IMR-90 (cell line): ENCODE results near the gene BROX. TPM values are rescaled to one million over a fixed set of nuclear protein-coding genes. Genes with fewer than 3 reads are reported as not detected.

Source experiments
- ATAC-seq: fragments of 200-7000 bp; cut with Tn5 transposase; 2 replicates; pipeline ENCODE4 v1.9.1; 2020; ENCODE audit warnings: low read depth, mild to moderate bottlenecking, moderate library complexity
- BruUV-seq: library from RNA; stranded (reverse); fragments of 400-500 nt; replicated peaks from 2 replicates; lab custom pipeline; 2021; lab: Mats Ljungman, UMichigan
- CTCF ChIA-PET: fragments of 300-600 bp; formaldehyde crosslinking; extraction: SDS; loops from one replicate; lab custom pipeline; 2021; ENCODE audit warnings: antibody characterized with exemption; lab: Yijun Ruan, JAX
- POLR2A ChIA-PET: fragments of 300-600 bp; sonication (Branson Sonifier 250); formaldehyde crosslinking; loops from one replicate; lab custom pipeline; 2022; ENCODE audit warnings: antibody characterized with exemption; ENCODE audit not compliant: unreplicated experiment; lab: Charles Lee
- DNase-seq: peaks from one replicate; pipeline ENCODE4 v3.0.0; 2013
- H2AFZ ChIP-seq: replicated peaks from 2 replicates; pipeline ENCODE3; 2013; ENCODE audit warnings: low read length, mild to moderate bottlenecking; ENCODE audit not compliant: poor library complexity
- H2AK5ac ChIP-seq: 2 replicates; pipeline ENCODE4 v1.6.1; 2013; ENCODE audit warnings: low read depth, low read length, inconsistent platforms
- H2AK9ac ChIP-seq: replicated peaks from 2 replicates; pipeline ENCODE3; 2013; ENCODE audit warnings: mild to moderate bottlenecking, low read depth, low read length, moderate library complexity; ENCODE audit not compliant: poor library complexity
- H2BK120ac ChIP-seq: 2 replicates; pipeline ENCODE4 v1.6.1; 2013; ENCODE audit warnings: low read depth, low read length, inconsistent platforms
- H2BK15ac ChIP-seq: 3 replicates; pipeline ENCODE4 v1.6.1; 2013; ENCODE audit warnings: low read depth, low read length, inconsistent platforms
- H2BK20ac ChIP-seq: 2 replicates; pipeline ENCODE4 v1.6.1; 2013; ENCODE audit warnings: low read depth, mild to moderate bottlenecking, inconsistent platforms, low read length, moderate library complexity
- H2BK5ac ChIP-seq: 2 replicates; pipeline ENCODE4 v1.6.1; 2013; ENCODE audit warnings: mild to moderate bottlenecking, low read depth, low read length, inconsistent platforms; ENCODE audit not compliant: poor library complexity, severe bottlenecking
- H3K14ac ChIP-seq: replicated peaks from 2 replicates; pipeline ENCODE4 v1.6.1; 2013; ENCODE audit warnings: low read depth, low read length, inconsistent platforms
- H3K18ac ChIP-seq: 2 replicates; pipeline ENCODE4 v1.6.1; 2013; ENCODE audit warnings: low read depth, low read length, control low read depth
- H3K23ac ChIP-seq: 2 replicates; pipeline ENCODE4 v1.6.1; 2013; ENCODE audit warnings: low read depth, low read length, inconsistent platforms
- H3K27ac ChIP-seq: 2 replicates; pipeline ENCODE4 v1.5.1; 2013; ENCODE audit warnings: mild to moderate bottlenecking, control low read depth, low read length; ENCODE audit not compliant: insufficient read depth
- H3K27me3 ChIP-seq: 2 replicates; pipeline ENCODE4 v1.6.1; 2013; ENCODE audit warnings: low read length; ENCODE audit not compliant: control insufficient read depth, insufficient read depth
- H3K36me3 ChIP-seq: 2 replicates; pipeline ENCODE4 v1.6.1; 2013; ENCODE audit warnings: low read length, mixed read lengths; ENCODE audit not compliant: control insufficient read depth, insufficient read depth
- H3K4ac ChIP-seq: 2 replicates; pipeline ENCODE4 v1.6.1; 2013; ENCODE audit warnings: low read depth, low read length, inconsistent platforms
- H3K4me1 ChIP-seq: 2 replicates; pipeline ENCODE4 v1.6.1; 2013; ENCODE audit warnings: low read length, mixed read lengths; ENCODE audit not compliant: control insufficient read depth, insufficient read depth
- H3K4me2 ChIP-seq: 2 replicates; pipeline ENCODE4 v1.6.1; 2013; ENCODE audit warnings: low read depth, mild to moderate bottlenecking, control low read depth, low read length, moderate library complexity
- H3K4me3 ChIP-seq: 2 replicates; pipeline ENCODE4 v1.5.1; 2013; ENCODE audit warnings: low read depth, mild to moderate bottlenecking, control low read depth, low read length, moderate library complexity; ENCODE audit not compliant: insufficient read depth
- H3K56ac ChIP-seq: 2 replicates; pipeline ENCODE4 v1.6.1; 2013; ENCODE audit warnings: low read length, inconsistent platforms; ENCODE audit not compliant: insufficient read depth; ENCODE audit errors: extremely low read depth
- H3K79me1 ChIP-seq, 2 experiments: 2 replicates each; pipeline ENCODE4 v1.6.1; 2013; ENCODE audit warnings: low read length in 2 of 2, inconsistent platforms in 1 of 2, low read depth in 1 of 2
- H3K9ac ChIP-seq: 2 replicates; pipeline ENCODE4 v1.6.1; 2013; ENCODE audit warnings: low read depth, low read length, control low read depth
- H3K9me1 ChIP-seq: 2 replicates; pipeline ENCODE4 v1.6.1; 2013; ENCODE audit warnings: low read length, inconsistent platforms; ENCODE audit not compliant: insufficient read depth
- H3K9me3 ChIP-seq: 2 replicates; pipeline ENCODE4 v1.6.1; 2013; ENCODE audit warnings: low read length; ENCODE audit not compliant: control insufficient read depth, insufficient read depth
- H4K20me1 ChIP-seq: 2 replicates; pipeline ENCODE4 v1.6.1; 2013; ENCODE audit warnings: low read length, inconsistent platforms; ENCODE audit not compliant: insufficient read depth
- H4K5ac ChIP-seq: 2 replicates; pipeline ENCODE4 v1.6.1; 2013; ENCODE audit warnings: mild to moderate bottlenecking, low read depth, low read length, control low read depth
- H4K8ac ChIP-seq, 2 experiments: 2 replicates each; pipeline ENCODE4 v1.6.1; 2013; ENCODE audit warnings: low read depth in 2 of 2, low read length in 2 of 2, control low read depth in 1 of 2, inconsistent platforms in 1 of 2
- H4K91ac ChIP-seq: 2 replicates; pipeline ENCODE4 v1.6.1; 2013; ENCODE audit warnings: low read depth, low read length, inconsistent platforms; ENCODE audit not compliant: insufficient read depth
- POLR2A ChIP-seq: IDR thresholded peaks from 2 replicates; pipeline ENCODE4 v1.6.1; 2012; ENCODE audit warnings: mild to moderate bottlenecking, low read depth, low read length
- SMC3 ChIP-seq: fragments of 150-350 bp; IDR thresholded peaks from 2 replicates; pipeline ENCODE4 v1.6.1; 2016; ENCODE audit warnings: low read depth, mild to moderate bottlenecking, antibody characterized with exemption, low read length, moderate library complexity
- WGBS, 2 experiments: methylation state at CpG; one replicate each; pipeline versions ENCODE4 v1.1.5 to v1.1.7; 2013; ENCODE audit warnings: missing lambda C conversion rate in 2 of 2; ENCODE audit not compliant: insufficient read length in 1 of 2; ENCODE audit errors: extremely low coverage in 2 of 2; 5-methylcytosine and 5-hydroxymethylcytosine counted together
- dilution Hi-C: fragments of 300-500 bp; cut with HindIII; formaldehyde crosslinking; loops from one replicate; pipeline ENCODE4 v1.14.3; 2018; ENCODE audit warnings: low sequenced_read_pairs; ENCODE audit not compliant: unreplicated experiment
- in situ Hi-C: fragments of 300-500 bp; cut with MboI; formaldehyde crosslinking; loops from 3 replicates; pipeline ENCODE4 v1.14.3; 2019; ENCODE audit warnings: low sequenced_read_pairs, inconsistent platforms, mixed read lengths
- intact Hi-C: fragments of 100-400 bp; cut with micrococcal nuclease; formaldehyde crosslinking; loops from 2 replicates; pipeline ENCODE4 v1.10.0; 2022
- polyA plus RNA-seq, 3 experiments: library from polyadenylated mRNA; depleted of rRNA; stranded (reverse); fragments of >200 nt; gene quantifications; 2 replicates each; pipeline ENCODE4 v1.2.3, GENCODE V29; 2012; ENCODE audit warnings: low replicate concordance in 1 of 3
- total RNA-seq: library from RNA; depleted of rRNA; stranded (reverse); fragments of >200 nt; gene quantifications from 2 replicates; pipeline ENCODE4 v1.2.3, GENCODE V29; 2012

BROX gene
- total and polyA plus RNA-seq, 2 of the 4 experiments (the other 2 are of a cell fraction), result 6.8 to 43.4 TPM

GRCh38 chr1:222711319-222712252, 778 bp upstream of the BROX start:
- peak overlapping the region; percentile 16 for H3K18ac ChIP-seq
- H3K79me1 ChIP-seq, result peaks cover 7 to 51% of the 10 kb centered on the region in 2 experiments; a peak in 2 of 4 replicates
- H2AK5ac ChIP-seq, result peak overlapping the region; percentile 75
- peak overlapping the region; percentile 58 for H3K4me2 ChIP-seq
- H3K27me3 ChIP-seq, result no peaks in the 10 kb centered on the region
- peak overlapping the region; percentile 47 for H2BK5ac ChIP-seq
- peak overlapping the region; percentile 26 to 39 for H4K8ac ChIP-seq
- H3K27ac ChIP-seq, result peak overlapping the region; percentile 68
- peak overlapping the region; percentile 96 for H3K23ac ChIP-seq
- peak overlapping the region; percentile 92 for H3K4me3 ChIP-seq
- WGBS, 2 experiments, result 0% methylated on average over 12 of the region's 42 CpGs; no CpG with 5 or more reads in 1 of the 2 experiments
- TF ChIP-seq POLR2A, result 0 out of 2 replicates have a peak, but pooled peaks have one; percentile 30
- no peak for TF ChIP-seq SMC3
- dilution Hi-C loops, result no loop called here
- peaks cover 3% of the 10 kb centered on the region for H3K36me3 ChIP-seq
- ChIA-PET CTCF (no interaction called here), POLR2A (no interaction called here)
- peak overlapping the region; percentile 98 for H2AK9ac ChIP-seq
- H3K56ac ChIP-seq, result peak overlapping the region; percentile 82
- H2BK15ac ChIP-seq, result peak overlapping the region; percentile 53; the same call in 1 of the 3 replicates
- in situ Hi-C loops, result no loop called here
- H3K4ac ChIP-seq, result peak overlapping the region; percentile 92
- H2BK120ac ChIP-seq, result peak overlapping the region; percentile 54
- no TSS peak for BruUV-seq
- ATAC-seq, result peak; percentile 42
- H3K9me1 ChIP-seq, result no peaks in the 10 kb centered on the region; the same call in 1 of the 2 replicates
- H3K9ac ChIP-seq, result peak overlapping the region; percentile 68
- no peaks in the 10 kb centered on the region for H3K4me1 ChIP-seq
- H2AFZ ChIP-seq, result peak overlapping the region; percentile 86
- H2BK20ac ChIP-seq, result peak overlapping the region; percentile 21; the same call in 1 of the 2 replicates
- no peaks in the 10 kb centered on the region; the same call in 1 of the 2 replicates for H4K20me1 ChIP-seq
- H4K5ac ChIP-seq, result peak overlapping the region; percentile 4
- peak overlapping the region; percentile 72 for H4K91ac ChIP-seq
- intact Hi-C loops, result loop anchor here (1.0 to 2.0 kb wide), 2 partner anchors 67 to 246 kb away; no protein-coding TSS in a partner anchor
- DNase-seq, result peak; percentile 57
- H3K9me3 ChIP-seq, result no peaks in the 10 kb centered on the region
- H3K14ac ChIP-seq, result peak overlapping the region; percentile 88
